SK-N-SH treated with all-trans-retinoic acid at 6 μM for 48 hours (cell line): ENCODE measurements around the gene SAP30L.

Experiments used
- ATAC-seq: fragments of 200-7000 bp; cut with Tn5 transposase; 3 replicates; pipeline ENCODE4 v1.9.1; 2020; ENCODE audit warnings: mild to moderate bottlenecking, moderate library complexity
- ARNTL ChIP-seq: fragments of 450-650 bp; formaldehyde crosslinking; IDR thresholded peaks from 2 replicates; pipeline ENCODE4 v1.5.0; 2020; ENCODE audit warnings: low read depth, mild to moderate bottlenecking, moderate library complexity, borderline replicate concordance
- BACH2 ChIP-seq: fragments of 250-450 bp; sonication (Bioruptor Pico); IDR thresholded peaks from 2 replicates; pipeline ENCODE4 v1.9.0; 2021; ENCODE audit warnings: mild to moderate bottlenecking, borderline replicate concordance
- CSDC2 ChIP-seq: fragments of 250-450 bp; sonication (Bioruptor Pico); IDR thresholded peaks from 2 replicates; pipeline ENCODE4 v1.5.0; 2020; ENCODE audit warnings: mild to moderate bottlenecking, moderate library complexity
- CSRNP3 ChIP-seq: fragments of 250-450 bp; sonication (Bioruptor Pico); IDR thresholded peaks from 2 replicates; pipeline ENCODE4 v1.5.1; 2021; ENCODE audit warnings: mild to moderate bottlenecking, moderate library complexity
- ESRRG ChIP-seq: fragments of 250-450 bp; sonication (Bioruptor Pico); IDR thresholded peaks from 2 replicates; pipeline ENCODE4 v1.6.1; 2021; ENCODE audit warnings: mild to moderate bottlenecking
- GLIS3 ChIP-seq: fragments of 250-450 bp; sonication (Bioruptor Pico); IDR thresholded peaks from 2 replicates; pipeline ENCODE4 v1.5.0; 2020; ENCODE audit warnings: mild to moderate bottlenecking, moderate library complexity
- OSR1 ChIP-seq: fragments of 250-450 bp; sonication (Bioruptor Pico); IDR thresholded peaks from 2 replicates; pipeline ENCODE4 v1.8.0; 2022; ENCODE audit warnings: moderate library complexity, mild to moderate bottlenecking, inconsistent platforms
- PATZ1 ChIP-seq: fragments of 250-450 bp; sonication (Bioruptor Pico); IDR thresholded peaks from 2 replicates; pipeline ENCODE4 v1.8.0; 2020; ENCODE audit warnings: mild to moderate bottlenecking, moderate library complexity, borderline replicate concordance
- POU6F1 ChIP-seq: fragments of 250-450 bp; sonication (Bioruptor Pico); IDR thresholded peaks from 2 replicates; pipeline ENCODE4 v1.8.0; 2021; ENCODE audit warnings: low read depth, mild to moderate bottlenecking, moderate library complexity, borderline replicate concordance
- PPARA ChIP-seq: fragments of 250-450 bp; sonication (Bioruptor Pico); IDR thresholded peaks from 2 replicates; pipeline ENCODE4 v1.5.0; 2020; ENCODE audit warnings: mild to moderate bottlenecking, borderline replicate concordance
- RARB ChIP-seq: fragments of 250-450 bp; sonication (Bioruptor Pico); IDR thresholded peaks from 2 replicates; pipeline ENCODE4 v1.8.0; 2021; ENCODE audit warnings: mild to moderate bottlenecking, moderate library complexity
- SNAI2 ChIP-seq: fragments of 250-450 bp; sonication (Bioruptor Pico); IDR thresholded peaks from 2 replicates; pipeline ENCODE4 v1.5.0; 2020; ENCODE audit warnings: mild to moderate bottlenecking, moderate library complexity
- TCF4 ChIP-seq: fragments of 250-450 bp; sonication (Bioruptor Pico); IDR thresholded peaks from 2 replicates; pipeline ENCODE4 v1.8.0; 2021; ENCODE audit warnings: mild to moderate bottlenecking, moderate library complexity, borderline replicate concordance
- TOX ChIP-seq: fragments of 250-450 bp; sonication (Bioruptor Pico); IDR thresholded peaks from 2 replicates; pipeline ENCODE4 v1.8.0; 2021; ENCODE audit warnings: mild to moderate bottlenecking, moderate library complexity, borderline replicate concordance
- ZC3H10 ChIP-seq: fragments of 250-450 bp; sonication (Bioruptor Pico); IDR thresholded peaks from 2 replicates; pipeline ENCODE4 v1.5.1; 2021; ENCODE audit warnings: mild to moderate bottlenecking, moderate library complexity
- ZFP3 ChIP-seq: fragments of 250-450 bp; sonication (Bioruptor Pico); IDR thresholded peaks from 2 replicates; pipeline ENCODE4 v1.5.0; 2020; ENCODE audit warnings: mild to moderate bottlenecking, moderate library complexity
- ZFP30 ChIP-seq: fragments of 450-650 bp; formaldehyde crosslinking; IDR thresholded peaks from 2 replicates; pipeline ENCODE4 v1.5.0; 2022; ENCODE audit warnings: mild to moderate bottlenecking, moderate library complexity
- ZNF565 ChIP-seq: fragments of 450-650 bp; formaldehyde crosslinking; conservative IDR thresholded peaks from 2 replicates; pipeline ENCODE4 v1.5.0; 2020; ENCODE audit warnings: low read depth, mild to moderate bottlenecking, moderate library complexity
- ZNF70 ChIP-seq: fragments of 450-650 bp; formaldehyde crosslinking; IDR thresholded peaks from 2 replicates; pipeline ENCODE4 v1.5.0; 2020; ENCODE audit warnings: mild to moderate bottlenecking, moderate library complexity
- ZNF8 ChIP-seq: fragments of 450-650 bp; formaldehyde crosslinking; IDR thresholded peaks from 2 replicates; pipeline ENCODE4 v1.5.0; 2020; ENCODE audit warnings: mild to moderate bottlenecking, moderate library complexity
- TF ChIP-seq, protein P1 (sequence below): fragments of 250-450 bp; sonication (Bioruptor Pico); IDR thresholded peaks from 2 replicates; pipeline ENCODE4 v1.5.0; 2020; ENCODE audit warnings: mild to moderate bottlenecking, moderate library complexity
- TF ChIP-seq, protein P2 (sequence below): fragments of 250-450 bp; sonication (Bioruptor Pico); IDR thresholded peaks from 2 replicates; pipeline ENCODE4 v1.5.1; 2020; ENCODE audit warnings: low read depth, mild to moderate bottlenecking, moderate library complexity

Gene SAP30L

GRCh38 chr5:154410786-154411185 lies 35.0 kb upstream of the SAP30L start (continued):
- TF ChIP-seq, protein P1, sequence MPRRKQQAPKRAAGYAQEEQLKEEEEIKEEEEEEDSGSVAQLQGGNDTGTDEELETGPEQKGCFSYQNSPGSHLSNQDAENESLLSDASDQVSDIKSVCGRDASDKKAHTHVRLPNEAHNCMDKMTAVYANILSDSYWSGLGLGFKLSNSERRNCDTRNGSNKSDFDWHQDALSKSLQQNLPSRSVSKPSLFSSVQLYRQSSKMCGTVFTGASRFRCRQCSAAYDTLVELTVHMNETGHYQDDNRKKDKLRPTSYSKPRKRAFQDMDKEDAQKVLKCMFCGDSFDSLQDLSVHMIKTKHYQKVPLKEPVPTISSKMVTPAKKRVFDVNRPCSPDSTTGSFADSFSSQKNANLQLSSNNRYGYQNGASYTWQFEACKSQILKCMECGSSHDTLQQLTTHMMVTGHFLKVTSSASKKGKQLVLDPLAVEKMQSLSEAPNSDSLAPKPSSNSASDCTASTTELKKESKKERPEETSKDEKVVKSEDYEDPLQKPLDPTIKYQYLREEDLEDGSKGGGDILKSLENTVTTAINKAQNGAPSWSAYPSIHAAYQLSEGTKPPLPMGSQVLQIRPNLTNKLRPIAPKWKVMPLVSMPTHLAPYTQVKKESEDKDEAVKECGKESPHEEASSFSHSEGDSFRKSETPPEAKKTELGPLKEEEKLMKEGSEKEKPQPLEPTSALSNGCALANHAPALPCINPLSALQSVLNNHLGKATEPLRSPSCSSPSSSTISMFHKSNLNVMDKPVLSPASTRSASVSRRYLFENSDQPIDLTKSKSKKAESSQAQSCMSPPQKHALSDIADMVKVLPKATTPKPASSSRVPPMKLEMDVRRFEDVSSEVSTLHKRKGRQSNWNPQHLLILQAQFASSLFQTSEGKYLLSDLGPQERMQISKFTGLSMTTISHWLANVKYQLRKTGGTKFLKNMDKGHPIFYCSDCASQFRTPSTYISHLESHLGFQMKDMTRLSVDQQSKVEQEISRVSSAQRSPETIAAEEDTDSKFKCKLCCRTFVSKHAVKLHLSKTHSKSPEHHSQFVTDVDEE (CRISPR knock-in tag), result no peak
- no peak for TF ChIP-seq ZFP3 (CRISPR knock-in tag)
- no peak for TF ChIP-seq BACH2
- TF ChIP-seq ESRRG (CRISPR knock-in tag), result no peak

GRCh38 chr5:154411338-154411737 lies 34.5 kb upstream of the SAP30L start:
- no peak for TF ChIP-seq GLIS3 (CRISPR knock-in tag)
- no peak for TF ChIP-seq TCF4 (CRISPR knock-in tag)
- TF ChIP-seq, protein P2, sequence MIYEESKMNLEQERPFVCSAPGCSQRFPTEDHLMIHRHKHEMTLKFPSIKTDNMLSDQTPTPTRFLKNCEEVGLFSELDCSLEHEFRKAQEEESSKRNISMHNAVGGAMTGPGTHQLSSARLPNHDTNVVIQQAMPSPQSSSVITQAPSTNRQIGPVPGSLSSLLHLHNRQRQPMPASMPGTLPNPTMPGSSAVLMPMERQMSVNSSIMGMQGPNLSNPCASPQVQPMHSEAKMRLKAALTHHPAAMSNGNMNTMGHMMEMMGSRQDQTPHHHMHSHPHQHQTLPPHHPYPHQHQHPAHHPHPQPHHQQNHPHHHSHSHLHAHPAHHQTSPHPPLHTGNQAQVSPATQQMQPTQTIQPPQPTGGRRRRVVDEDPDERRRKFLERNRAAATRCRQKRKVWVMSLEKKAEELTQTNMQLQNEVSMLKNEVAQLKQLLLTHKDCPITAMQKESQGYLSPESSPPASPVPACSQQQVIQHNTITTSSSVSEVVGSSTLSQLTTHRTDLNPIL, result no peak
- TF ChIP-seq CSRNP3 (CRISPR knock-in tag), result no peak
- TF ChIP-seq CSDC2 (CRISPR knock-in tag), result no peak
- TF ChIP-seq PPARA, result no peak
- no peak for TF ChIP-seq ZNF8 (CRISPR knock-in tag)
- TF ChIP-seq TOX, result no peak
- TF ChIP-seq ZNF565, result no peak
- TF ChIP-seq PATZ1 (CRISPR knock-in tag), result no peak
- no peak for TF ChIP-seq ZFP3 (CRISPR knock-in tag)
- TF ChIP-seq, protein P1 (CRISPR knock-in tag), result no peak
- no peak for TF ChIP-seq ESRRG (CRISPR knock-in tag)
- no peak for TF ChIP-seq OSR1 (CRISPR knock-in tag)
- no peak for TF ChIP-seq ZNF70 (CRISPR knock-in tag)
- ATAC-seq, result no peak

DNA sequence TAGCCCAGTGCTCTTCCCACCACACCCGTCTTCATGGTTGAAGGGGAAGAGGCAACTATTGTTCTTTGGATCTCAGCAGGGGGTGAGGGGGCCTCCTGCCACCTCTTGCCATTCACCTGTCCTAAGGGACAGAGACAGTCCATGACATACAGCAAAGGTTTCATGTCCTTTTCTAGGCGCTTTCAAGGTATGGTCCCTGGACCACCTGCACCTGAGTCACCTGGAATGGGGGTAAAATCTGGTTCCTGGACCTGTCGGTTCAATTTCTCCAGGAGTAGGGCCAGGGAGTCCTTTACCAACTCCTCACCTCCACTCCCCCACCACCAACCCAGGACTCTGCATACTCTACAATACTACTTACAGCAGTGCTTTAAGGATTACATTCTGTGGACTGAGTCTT lies 33.5 kb upstream of the SAP30L start:
- no peak for TF ChIP-seq BACH2
- no peak for TF ChIP-seq CSDC2 (CRISPR knock-in tag)
- no peak for TF ChIP-seq ZFP30 (CRISPR knock-in tag)
- no peak for TF ChIP-seq ESRRG (CRISPR knock-in tag)
- TF ChIP-seq POU6F1 (CRISPR knock-in tag), result no peak
- TF ChIP-seq ZNF565, result no peak
- TF ChIP-seq SNAI2 (CRISPR knock-in tag), result no peak
- TF ChIP-seq, protein P1 (CRISPR knock-in tag), result no peak
- no peak for TF ChIP-seq RARB
- no peak for TF ChIP-seq ZFP3 (CRISPR knock-in tag)
- TF ChIP-seq PPARA, result no peak
- no peak for TF ChIP-seq ARNTL (CRISPR knock-in tag)
- TF ChIP-seq GLIS3 (CRISPR knock-in tag), result no peak
- TF ChIP-seq ZNF70 (CRISPR knock-in tag), result no peak
- no peak for TF ChIP-seq OSR1 (CRISPR knock-in tag)
- TF ChIP-seq ZC3H10, result no peak
- TF ChIP-seq, all 23 proteins: peak for 0
- ATAC-seq, result no peak
